Esophagus muscularis mucosa (tissue), 4 donors: ENCODE results near the gene ORM2. TPM values are rescaled to one million over a fixed set of nuclear protein-coding genes. Genes with fewer than 3 reads are reported as not detected.

Experiments used
- DNase-seq: peaks from one replicate; pipeline ENCODE4 v3.0.0-alpha.2; 2017; ENCODE audit errors: extremely low spot score
- H3K27ac ChIP-seq, 4 donors: fragments of 200-600 bp; sonication (generic); replicated peaks in 1 of 4; 1 replicate in 3 of 4; 2 replicates in 1 of 4; pipeline ENCODE4 v1.5.1; 2016 to 2019; ENCODE audit warnings: mild to moderate bottlenecking in 1 of 4
- H3K27me3 ChIP-seq, 4 donors: fragments of 200-600 bp; sonication (generic); one replicate each; pipeline versions ENCODE4 v1.5.1 to v1.6.0; 2016 to 2019
- H3K36me3 ChIP-seq, 4 donors: fragments of 200-600 bp; sonication (generic); one replicate each; pipeline ENCODE4 v1.5.1; 2016 to 2019
- H3K4me1 ChIP-seq, 4 donors: fragments of 200-600 bp; sonication (generic); one replicate each; pipeline ENCODE4 v1.5.1; 2016 to 2019
- H3K4me3 ChIP-seq, 4 donors: fragments of 200-600 bp; sonication (generic); 1 replicate in 2 of 4; 2 replicates in 2 of 4; pipeline ENCODE4 v1.5.1; 2016 to 2019; ENCODE audit warnings: mild to moderate bottlenecking in 4 of 4, moderate library complexity in 1 of 4
- H3K9me3 ChIP-seq, 4 donors: fragments of 200-600 bp; sonication (generic); 1 replicate in 3 of 4; 2 replicates in 1 of 4; pipeline ENCODE4 v1.5.1; 2016 to 2019
- EP300 ChIP-seq: sonication (generic); formaldehyde crosslinking; IDR thresholded peaks from one replicate; pipeline ENCODE4 v1.6.1; 2017; ENCODE audit warnings: antibody characterized with exemption
- POLR2A ChIP-seq: fragments of 450-650 bp; IDR thresholded peaks from one replicate; pipeline ENCODE4 v1.6.1; 2017; ENCODE audit warnings: antibody characterized with exemption, moderate library complexity, mild to moderate bottlenecking, low read depth
- POLR2AphosphoS5 ChIP-seq, 2 donors: sonication (generic); formaldehyde crosslinking; IDR thresholded peaks; one replicate each; pipeline ENCODE4 v1.6.1; 2017; ENCODE audit warnings: antibody characterized with exemption in 2 of 2
- WGBS: methylation state at CpG from one replicate; pipeline ENCODE4 v1.1.5; 2018; 5-methylcytosine and 5-hydroxymethylcytosine counted together
- intact Hi-C: fragments of 100-400 bp; cut with DNase I; formaldehyde crosslinking; loops from one replicate; pipeline ENCODE4 v1.15.1; 2023
- total RNA-seq, 4 donors: library from RNA; depleted of rRNA; stranded (reverse); fragments of >200 nt; gene quantifications; one replicate each; pipeline versions ENCODE4 v1.1.0 to v1.2.1, GENCODE V29; 2016
- TF ChIP-seq, protein P1 (sequence below), 3 experiments: fragments of 200-600 bp in 2 of 3; fragments of 450-650 bp in 1 of 3; sonication (generic) in 2 of 3; IDR thresholded peaks; one replicate each; pipeline ENCODE4 v1.5.1; 2017 to 2019; ENCODE audit warnings: antibody characterized with exemption in 3 of 3, mild to moderate bottlenecking in 2 of 3, moderate library complexity in 1 of 3

Gene ORM2
- total RNA-seq, 4 donors from 2014 or later: not detected

GRCh38 chr9:114341152-114341830 lies 11.6 kb downstream of the ORM2 start:
- WGBS: 92% methylated on average over 12 of the region's 12 CpGs
- Histone ChIP-seq H3K27me3 (no peaks in the 10 kb centered on the region), H3K9me3 (no peaks in the 10 kb centered on the region), H3K27ac (no peak overlapping the region), H3K36me3 (peaks cover 52 to 100% (median 96%) of the 10 kb centered on the region in 4 donors), H3K4me1 (no peaks in the 10 kb centered on the region), H3K4me3 (no peak overlapping the region)
- intact Hi-C loops: loop anchor here (10.0 kb wide), 1 partner anchor 314 kb away; the partner anchor contains the start of gene TEX53
- no peak for DNase-seq
- TF ChIP-seq EP300 (no peak), POLR2AphosphoS5 (IDR thresholded peaks at IDR 0.05) (no peak), POLR2A (no peak)
- TF ChIP-seq, protein P1, sequence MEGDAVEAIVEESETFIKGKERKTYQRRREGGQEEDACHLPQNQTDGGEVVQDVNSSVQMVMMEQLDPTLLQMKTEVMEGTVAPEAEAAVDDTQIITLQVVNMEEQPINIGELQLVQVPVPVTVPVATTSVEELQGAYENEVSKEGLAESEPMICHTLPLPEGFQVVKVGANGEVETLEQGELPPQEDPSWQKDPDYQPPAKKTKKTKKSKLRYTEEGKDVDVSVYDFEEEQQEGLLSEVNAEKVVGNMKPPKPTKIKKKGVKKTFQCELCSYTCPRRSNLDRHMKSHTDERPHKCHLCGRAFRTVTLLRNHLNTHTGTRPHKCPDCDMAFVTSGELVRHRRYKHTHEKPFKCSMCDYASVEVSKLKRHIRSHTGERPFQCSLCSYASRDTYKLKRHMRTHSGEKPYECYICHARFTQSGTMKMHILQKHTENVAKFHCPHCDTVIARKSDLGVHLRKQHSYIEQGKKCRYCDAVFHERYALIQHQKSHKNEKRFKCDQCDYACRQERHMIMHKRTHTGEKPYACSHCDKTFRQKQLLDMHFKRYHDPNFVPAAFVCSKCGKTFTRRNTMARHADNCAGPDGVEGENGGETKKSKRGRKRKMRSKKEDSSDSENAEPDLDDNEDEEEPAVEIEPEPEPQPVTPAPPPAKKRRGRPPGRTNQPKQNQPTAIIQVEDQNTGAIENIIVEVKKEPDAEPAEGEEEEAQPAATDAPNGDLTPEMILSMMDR (IDR thresholded peaks at IDR 0.05): no peak

DNA sequence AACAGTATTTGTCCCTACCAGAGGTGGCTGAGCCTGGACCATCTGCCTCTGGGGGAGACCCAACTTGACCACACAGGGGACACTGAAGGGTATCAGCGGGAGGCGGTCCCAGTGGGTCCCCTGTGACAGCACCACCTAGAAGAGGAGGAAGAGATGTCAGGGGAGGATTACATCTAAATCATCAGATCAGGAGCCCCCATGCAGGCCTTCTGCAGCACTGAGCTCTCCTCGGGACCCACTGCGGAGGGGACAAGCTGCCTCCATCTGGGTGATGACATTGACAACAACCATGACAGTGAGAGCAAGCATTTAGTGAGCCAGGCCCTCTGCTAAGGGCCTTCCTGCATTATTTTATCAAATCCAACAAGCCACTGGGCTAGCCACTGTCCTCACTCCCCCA lies 12.3 kb downstream of the ORM2 start:
- H3K27me3 ChIP-seq: no peaks in the 10 kb centered on the region
- 88% methylated on average over 4 of the region's 4 CpGs for WGBS
- H3K4me1 ChIP-seq: no peaks in the 10 kb centered on the region
- intact Hi-C loops: loop anchor here (10.0 kb wide), 1 partner anchor 313 kb away; the partner anchor contains the start of gene TEX53
- no peak for TF ChIP-seq POLR2AphosphoS5 (IDR thresholded peaks at IDR 0.05)
- TF ChIP-seq EP300: no peak
- TF ChIP-seq POLR2A: no peak
- TF ChIP-seq, protein P1 (IDR thresholded peaks at IDR 0.05): no peak
- no peak overlapping the region for H3K27ac ChIP-seq
- H3K9me3 ChIP-seq: no peaks in the 10 kb centered on the region
- H3K4me3 ChIP-seq: no peak overlapping the region
- DNase-seq: no peak
- H3K36me3 ChIP-seq: peaks cover 50 to 100% (median 96%) of the 10 kb centered on the region in 4 donors

DNA sequence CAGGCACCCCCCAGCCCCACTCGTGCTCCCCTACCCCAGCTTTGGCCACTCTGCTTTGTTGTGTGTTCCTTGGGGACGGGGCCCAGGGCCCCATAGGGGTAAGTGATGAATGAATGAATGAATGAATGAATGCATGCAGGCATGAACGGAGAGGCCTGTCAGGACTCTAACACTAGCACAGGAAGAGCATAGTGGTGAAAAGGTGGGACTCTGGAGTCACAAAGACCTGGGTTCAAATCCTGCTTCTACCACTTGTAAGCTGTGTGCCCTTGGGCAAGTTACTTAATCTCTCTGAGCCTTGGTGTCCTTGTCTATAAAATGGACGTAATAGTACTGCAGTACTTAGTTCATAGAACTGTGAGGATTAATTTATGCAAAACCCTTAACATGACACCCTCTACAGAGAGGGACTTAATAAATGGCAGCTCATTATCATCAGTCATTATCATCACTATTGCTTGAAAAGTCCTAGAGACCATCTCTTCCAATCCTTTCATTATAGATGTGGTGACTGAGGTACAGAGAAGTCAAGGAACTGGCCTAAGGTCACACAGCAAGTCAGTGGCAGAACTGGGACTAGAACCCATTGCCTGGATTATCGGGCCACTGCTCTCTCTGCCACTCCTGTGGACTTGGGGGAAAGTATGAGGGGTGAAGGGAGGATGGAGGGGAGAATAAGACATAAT lies 13.2 kb downstream of the ORM2 start:
- Histone ChIP-seq H3K36me3 (peaks cover 41 to 100% (median 96%) of the 10 kb centered on the region in 4 donors), H3K4me1 (no peaks in the 10 kb centered on the region), H3K27ac (no peak overlapping the region), H3K27me3 (no peaks in the 10 kb centered on the region), H3K9me3 (no peaks in the 10 kb centered on the region), H3K4me3 (no peak overlapping the region)
- WGBS: 87% methylated on average over 5 of the region's 5 CpGs
- intact Hi-C loops: loop anchor here (10.0 kb wide), 1 partner anchor 312 kb away; the partner anchor contains the start of gene TEX53
- TF ChIP-seq EP300 (no peak), POLR2A (no peak), POLR2AphosphoS5 (IDR thresholded peaks at IDR 0.05) (no peak)
- TF ChIP-seq, protein P1 (IDR thresholded peaks at IDR 0.05): no peak
- no peak for DNase-seq

DNA sequence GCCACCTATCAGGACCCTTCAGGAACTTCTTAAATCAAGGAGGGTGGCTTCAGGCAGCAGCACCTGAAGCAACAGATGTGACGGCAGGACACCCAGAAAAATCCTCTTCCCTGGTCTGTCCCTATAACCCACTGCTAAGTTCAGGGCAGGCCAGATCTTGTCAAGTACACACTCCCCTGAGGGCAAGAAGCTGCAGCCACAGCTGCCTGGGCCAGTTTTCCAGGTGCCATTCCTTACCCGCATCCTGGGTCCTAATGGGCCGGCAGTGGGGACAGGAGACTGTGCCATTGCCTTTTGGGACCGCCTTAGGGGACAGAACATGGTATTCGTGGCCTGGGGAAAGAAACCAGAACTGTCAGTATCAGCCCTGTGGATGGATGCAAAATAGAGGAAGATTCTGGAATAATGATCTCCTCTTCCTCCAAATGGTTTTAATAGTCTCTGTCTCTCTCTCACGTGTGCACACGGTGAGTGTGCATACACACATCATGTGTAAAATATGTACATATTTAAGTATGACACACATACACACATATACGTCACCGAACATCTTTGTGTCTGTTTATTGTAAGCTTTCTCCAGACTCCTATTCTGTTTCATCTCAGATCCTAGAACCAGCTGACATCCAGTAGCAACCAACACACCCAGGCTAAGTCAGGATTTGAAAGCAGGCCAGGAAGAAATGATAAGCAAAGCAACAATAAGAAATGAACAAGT lies 14.0 kb downstream of the ORM2 start:
- intact Hi-C loops: loop anchor here (10.0 kb wide), 1 partner anchor 311 kb away; the partner anchor contains the start of gene TEX53
- no peak overlapping the region for H3K4me3 ChIP-seq
- no peak overlapping the region for H3K27ac ChIP-seq
- peaks cover under 1 to 5% (median 4%) of the 10 kb centered on the region in 4 donors for H3K4me1 ChIP-seq
- H3K36me3 ChIP-seq: peaks cover 36 to 100% (median 94%) of the 10 kb centered on the region in 4 donors
- whole genome bisulfite sequencing: 90% methylated on average over 9 of the region's 9 CpGs
- no peak for DNase-seq
- no peaks in the 10 kb centered on the region for H3K27me3 ChIP-seq
- no peaks in the 10 kb centered on the region for H3K9me3 ChIP-seq
- TF ChIP-seq POLR2AphosphoS5 (IDR thresholded peaks at IDR 0.05): no peak
- TF ChIP-seq, protein P1 (IDR thresholded peaks at IDR 0.05): no peak
- no peak for TF ChIP-seq EP300
- no peak for TF ChIP-seq POLR2A
